DMS 273 treated with DMSO at 0.1 percent for 48 hours (cell line): Measurements from ENCODE around the gene LGMN.
"Not testable (repeated sequence)": the region's sequence is repeated elsewhere in the genome, so short reads cannot be mapped to it uniquely, and the experiment has no call there.

Source experiments
- DNase-seq: peaks from one replicate; lab custom pipeline; 2025; lab: John Stamatoyannopoulos, UW

LGMN gene

DNA sequence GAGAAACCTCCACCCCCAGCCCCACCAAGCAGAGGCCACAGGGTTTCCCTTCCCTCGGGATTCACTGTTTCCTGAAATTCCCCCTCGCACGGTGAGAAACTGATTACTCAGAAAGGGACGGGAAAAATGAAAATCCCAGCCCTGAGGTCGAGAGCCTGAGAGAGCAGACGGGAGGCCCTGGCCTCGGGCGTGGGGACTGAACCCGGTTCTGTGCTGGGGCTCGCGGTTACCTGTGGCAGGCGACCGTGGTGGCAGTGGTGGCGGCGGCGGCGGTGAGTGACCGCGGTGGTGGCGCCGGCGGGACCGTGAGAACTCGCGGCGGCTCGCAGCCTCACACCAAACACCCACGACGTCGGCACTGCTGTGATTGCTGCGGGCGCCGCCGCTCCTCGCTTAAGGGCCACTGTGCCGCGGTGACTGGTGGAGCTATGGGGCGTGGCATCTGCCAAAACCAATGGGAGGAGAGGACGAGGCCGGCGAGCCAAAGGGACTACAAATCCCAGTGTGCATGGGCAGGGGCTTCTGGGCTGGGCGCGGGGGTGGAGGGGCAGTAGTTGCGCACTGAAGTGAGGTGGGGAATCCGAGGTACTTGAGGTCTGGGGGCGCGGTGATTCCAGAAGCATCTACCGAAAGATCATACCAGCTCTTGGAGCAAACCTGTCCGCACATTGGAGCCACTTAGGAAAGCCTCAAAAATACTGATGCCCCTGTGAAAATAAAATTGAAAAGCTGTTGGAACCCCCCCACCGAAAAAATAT is at the start of gene LGMN:
Gene LGMN (minus strand): TSS at position 369 of the 758 bp plus-strand sequence. CDS start 15,841 bp downstream, outside the sequence.
- DNase-seq, result peak; percentile 92

DNA sequence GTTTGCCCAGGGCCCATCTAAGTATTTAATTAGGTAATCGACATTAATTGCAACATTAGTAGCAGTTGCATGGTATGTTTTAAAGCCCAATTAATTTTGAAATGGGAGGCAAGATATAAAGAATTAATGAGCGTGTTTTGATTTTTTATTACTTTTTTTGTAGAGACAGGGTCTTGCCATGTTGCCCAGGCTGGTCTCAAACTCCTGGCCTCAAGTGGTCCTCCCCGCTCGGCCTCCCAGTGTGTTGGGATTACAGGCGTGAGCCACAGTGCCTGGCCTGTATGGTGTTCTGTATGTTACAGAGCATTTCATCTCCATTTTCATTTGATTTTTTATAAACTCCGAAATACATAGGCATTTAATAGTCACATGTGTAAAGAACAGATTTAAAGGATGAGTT is 46.5 kb upstream of the LGMN start:
- no peak for DNase-seq

DNA sequence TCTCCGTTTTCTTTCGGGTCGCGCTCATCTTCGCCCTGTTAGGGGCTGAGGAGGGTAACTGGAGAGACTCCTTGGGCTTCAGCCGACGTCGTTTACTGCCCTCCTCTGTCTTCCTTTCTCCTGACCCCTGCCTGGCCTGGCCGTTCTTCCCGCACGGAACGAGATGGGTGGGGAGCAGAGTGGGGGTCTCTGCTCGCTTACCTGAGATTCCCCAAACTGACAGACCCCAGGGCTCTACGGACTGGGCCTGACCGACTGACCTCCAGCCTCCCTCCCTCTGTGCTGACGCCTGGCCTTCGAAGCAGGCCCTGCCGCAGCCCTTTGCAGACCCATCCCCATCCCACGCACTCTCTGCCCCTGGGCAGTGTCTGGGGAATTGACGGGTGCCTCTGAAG is 46.1 kb upstream of the LGMN start:
- no peak for DNase-seq

DNA sequence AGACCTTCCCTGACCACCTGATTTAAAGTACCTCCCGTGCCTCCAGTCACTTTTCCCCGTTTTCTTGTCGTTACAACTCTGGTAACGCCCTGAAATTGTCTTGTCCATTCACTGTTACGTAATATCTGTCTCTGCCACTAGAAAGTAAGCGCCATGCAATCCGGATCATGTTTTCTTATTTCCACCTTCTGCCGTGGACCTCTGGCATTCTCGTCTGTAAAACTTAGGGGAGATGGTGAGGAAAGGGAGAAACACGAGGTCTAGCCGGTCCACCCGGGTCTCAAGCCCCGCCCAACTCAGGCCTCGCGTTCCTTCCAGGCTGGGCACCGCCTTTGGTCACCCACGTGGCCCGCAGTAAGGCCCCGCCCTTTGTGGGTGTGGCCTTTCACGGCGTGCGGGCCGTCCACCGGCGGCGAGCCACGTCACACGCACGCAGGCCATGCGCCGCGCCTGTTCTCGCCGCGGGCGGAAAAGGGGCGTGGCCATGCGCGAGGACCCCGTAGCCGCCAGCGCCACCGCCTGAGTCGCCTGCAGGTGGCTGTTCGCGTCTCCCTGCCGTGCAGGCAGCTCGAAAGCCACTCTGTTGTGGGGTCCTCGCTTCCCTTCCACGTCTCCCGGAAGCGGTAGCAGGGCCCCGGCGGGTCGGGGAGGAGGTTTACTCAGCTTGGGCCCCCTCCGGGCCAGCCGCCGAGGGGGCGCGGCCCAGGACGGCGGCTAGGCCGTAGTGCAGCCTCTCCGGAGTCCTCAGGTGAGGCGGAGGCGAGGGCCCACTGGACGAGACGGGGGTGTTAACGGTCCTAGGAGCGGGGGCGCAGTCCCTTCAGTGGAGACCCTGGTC is 45.5 kb upstream of the LGMN start, which contains the start of gene GOLGA5:
Gene GOLGA5 (plus strand): TSS at position 597 of the 838 bp plus-strand sequence. CDS start 3,133 bp downstream, outside the sequence.
- peak; percentile 96 for DNase-seq

DNA sequence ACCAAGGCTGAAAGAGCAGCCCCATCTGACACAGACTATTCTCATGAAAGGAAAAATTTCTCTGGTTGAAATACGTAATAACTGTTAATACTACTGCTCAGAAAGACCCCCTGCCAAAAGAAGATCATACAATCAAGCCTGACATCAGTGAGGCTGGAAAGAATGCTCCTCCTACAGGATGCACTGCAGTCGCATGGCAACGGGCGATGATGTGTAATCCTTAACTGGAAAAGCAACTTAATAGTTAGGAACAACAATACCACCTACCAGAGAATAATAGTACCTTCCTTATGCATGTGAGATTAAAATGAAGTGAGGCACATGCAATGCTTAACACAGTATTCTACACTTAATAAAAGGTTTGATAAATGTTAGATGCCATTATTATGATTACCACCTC is 44.5 kb upstream of the LGMN start:
- no peak for DNase-seq

- DNase-seq, result no peak
Observed at GRCh38 chr14:92789457-92790089, 41.1 kb upstream of the LGMN start.

GRCh38 chr14:92787554-92787953 is 39.1 kb upstream of the LGMN start:
- DNase-seq, result no peak

DNA sequence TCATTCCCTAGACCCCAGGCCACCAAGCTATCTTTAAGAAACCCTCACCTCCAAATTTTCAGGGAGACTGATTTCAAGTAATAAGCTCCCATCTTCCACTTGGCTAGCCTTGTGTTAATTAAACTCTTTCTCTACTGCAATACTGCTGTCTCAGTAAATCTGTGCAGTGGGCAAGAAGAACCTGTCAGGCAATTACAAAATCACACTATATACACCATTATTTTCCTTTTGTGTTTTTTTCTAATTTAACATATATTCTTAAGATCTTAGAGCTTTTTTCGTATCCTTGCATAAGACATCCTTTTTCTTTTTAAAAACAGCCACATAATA is 38.0 kb upstream of the LGMN start:
- DNase-seq, result no peak

DNA sequence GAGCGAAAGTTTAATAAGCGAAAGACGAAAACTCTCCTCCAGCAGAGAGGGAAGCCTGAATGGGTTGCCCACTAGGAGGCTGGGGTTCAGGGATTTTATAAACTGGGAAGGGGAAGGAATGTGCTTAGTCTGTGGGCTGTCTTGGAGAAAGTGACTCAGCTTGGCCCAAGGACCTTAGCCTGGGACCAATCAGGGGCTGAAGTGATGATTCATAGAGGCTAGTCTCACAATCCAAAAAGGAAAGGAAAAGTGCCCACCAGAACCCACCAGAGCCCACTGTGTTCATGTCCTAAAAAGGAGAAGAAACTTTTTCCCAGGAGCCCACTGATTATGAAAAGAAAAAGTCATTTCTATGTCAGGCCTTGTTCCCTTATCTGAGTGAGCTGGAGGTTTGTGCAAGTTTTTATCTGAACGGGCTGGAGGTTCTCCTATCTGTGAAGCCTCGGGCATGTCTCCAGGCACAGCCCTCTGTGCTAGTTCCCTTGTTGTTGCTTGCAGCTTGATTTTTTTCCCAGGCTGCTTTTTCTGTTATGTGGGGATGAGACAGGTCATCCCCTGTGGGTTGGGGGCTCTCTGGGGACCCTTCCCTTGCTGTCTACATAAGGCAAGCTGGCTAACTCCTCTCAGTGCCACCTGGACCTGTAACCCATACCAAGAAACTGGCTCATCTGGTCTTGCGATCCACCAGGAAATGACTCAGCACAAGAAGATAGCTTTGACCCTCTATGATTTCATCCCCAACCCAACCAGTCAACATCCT is 37.4 kb upstream of the LGMN start:
- DNase-seq, result no peak

- DNase-seq, result peak; percentile 50
Observed at GRCh38 chr14:92783813-92784431, 35.5 kb upstream of the LGMN start.

- DNase-seq, result no peak
Observed at GRCh38 chr14:92781350-92781749, 32.9 kb upstream of the LGMN start.

DNA sequence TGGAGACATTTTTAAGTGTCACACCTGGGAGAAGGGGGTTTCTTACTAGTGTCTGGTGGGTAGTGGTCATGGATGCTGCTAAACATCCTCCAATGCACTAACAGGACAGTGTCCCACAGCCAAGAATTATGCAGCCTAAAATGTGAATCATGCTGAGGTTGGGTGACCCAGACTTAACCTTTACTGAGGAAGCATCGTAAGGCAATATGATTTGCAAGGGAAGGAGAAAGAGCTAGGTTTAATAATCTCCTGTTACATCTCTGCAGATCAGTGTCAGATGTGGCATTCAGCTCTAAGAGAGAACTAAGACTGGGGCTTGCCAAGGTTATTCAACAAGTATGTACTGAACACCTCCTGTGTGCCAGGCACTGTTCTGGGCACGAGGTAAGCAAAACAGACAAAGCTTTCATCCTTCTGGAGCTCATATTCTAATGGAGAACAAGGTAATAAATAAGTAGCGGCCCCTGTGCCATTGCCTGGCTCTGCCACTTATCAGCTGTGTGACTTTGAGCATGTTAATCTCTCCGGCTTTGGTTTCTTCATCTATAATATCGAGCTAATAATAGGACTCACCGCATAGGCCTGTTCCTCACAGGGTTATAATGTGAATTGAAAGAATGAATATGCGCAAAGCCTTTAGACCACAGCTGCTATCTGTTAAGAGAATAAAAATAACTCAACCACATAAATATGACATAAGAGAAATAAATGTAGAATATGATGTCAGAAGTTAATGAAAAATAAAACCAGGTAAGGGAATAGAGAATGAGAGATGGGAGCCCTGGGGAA is 32.2 kb upstream of the LGMN start:
- no peak for DNase-seq

GRCh38 chr14:92778868-92779565 is 30.6 kb upstream of the LGMN start:
- peak; percentile 5 for DNase-seq

DNA sequence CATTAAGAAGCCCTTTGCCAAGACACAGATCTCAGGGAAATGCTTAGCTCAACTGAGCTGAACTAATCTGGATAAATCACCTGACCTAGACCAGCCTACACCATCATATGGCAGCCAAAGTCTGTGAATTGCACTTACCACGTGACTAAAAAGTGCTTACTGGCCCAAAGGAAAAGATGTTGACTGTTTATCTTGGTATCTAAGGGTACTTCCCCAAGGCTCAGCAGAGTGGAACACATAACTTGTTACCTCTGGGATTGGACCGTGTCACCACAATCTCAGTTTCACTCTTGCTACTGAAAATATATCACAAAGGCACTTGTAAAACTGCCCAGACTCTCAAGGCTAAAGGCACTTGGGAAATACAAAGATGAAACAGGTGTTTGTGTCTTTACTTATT is 26.9 kb upstream of the LGMN start:
- not testable (repeated sequence) for DNase-seq

- no peak for DNase-seq
Observed at GRCh38 chr14:92774572-92774971, 26.1 kb upstream of the LGMN start.

DNA sequence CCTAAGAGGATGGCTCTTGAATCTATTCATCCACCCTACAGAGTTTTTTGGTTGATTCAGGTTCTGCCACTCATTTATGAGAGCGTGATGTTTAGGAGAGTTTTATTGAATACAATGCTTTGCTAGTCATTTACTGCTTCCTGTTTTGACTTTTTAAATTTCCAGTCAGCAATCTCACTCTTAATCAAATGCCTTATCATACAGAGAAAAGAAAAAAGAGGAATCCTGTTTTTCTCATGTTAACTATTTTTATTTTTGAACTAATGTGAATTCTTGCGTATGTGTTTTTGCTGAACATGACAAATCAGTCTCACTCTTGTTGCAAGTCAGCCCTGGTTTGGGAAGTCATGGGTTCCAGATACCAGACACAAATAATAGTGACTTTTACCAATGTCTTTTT is 22.1 kb upstream of the LGMN start:
- no peak for DNase-seq

- DNase-seq, result no peak
Observed at GRCh38 chr14:92768795-92769194, 20.4 kb upstream of the LGMN start.

DNA sequence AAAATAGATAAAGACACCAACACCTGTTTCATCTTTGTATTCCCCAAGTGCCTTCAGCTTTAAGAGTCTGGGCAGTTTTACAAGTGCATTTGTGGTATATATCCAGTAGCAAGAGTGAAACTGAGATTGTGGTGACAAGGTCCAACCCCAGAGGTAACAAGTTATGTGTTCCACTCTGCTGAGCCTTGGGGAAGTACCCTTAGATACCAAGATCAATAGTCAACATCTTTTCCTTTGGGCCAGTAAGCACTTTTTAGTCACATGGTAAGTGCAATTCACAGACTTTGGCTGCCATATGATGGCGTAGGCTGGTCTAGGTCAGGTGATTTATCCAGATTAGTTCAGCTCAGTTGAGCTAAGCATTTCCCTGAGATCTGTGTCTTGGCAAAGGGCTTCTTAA is 19.8 kb upstream of the LGMN start:
- DNase-seq, result not testable (repeated sequence)

DNA sequence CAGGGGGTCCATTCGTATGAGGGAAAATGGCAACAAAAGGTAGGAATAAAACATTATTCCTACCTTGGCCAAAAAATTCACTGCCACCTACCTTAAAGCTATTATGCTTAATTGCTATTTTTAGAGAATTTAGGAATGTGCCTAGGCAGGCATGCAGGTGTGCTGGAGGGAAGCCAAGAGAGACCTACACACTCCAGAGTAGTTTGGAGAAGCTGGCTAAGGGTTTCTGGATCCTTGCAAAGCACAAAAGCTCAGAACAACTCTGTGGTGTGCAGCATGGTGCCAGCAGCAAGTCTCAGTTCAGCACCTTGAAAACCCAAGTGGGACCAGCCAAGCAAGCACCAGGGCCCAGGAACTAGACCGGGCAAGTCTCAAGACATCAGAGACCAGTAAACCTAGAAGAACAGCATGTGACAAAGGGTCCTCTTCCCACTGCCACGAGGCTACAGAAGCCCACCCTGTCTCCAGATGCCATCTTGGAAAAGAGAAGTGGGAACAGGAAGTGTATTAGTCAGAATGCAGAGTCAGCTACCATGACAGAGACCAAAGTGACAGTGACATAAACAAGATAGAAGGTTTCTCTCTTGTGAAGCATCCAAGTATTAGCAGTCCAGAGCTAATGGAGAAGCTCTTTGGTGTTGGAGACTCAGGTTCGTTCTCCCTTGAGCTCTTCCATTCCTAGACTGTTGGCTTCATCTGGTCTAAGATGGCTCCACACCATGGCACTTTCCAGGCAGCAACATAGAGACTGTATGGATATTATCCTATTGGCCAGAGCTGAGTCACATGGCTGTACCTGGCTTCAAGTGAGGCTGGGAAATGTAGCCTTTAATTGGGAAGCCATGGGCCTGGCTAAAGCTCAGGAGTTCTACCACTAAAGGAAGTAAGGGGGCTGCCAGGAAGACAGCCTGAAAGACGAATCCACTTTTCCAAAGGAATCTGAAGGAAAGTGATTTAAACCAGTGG is 15.5 kb upstream of the LGMN start:
- not testable (repeated sequence) for DNase-seq
